Astrocyte of the spinal cord (primary cell): ENCODE data around the gene LAMB2.

ENCODE experiments used
- DNase-seq: peaks from one replicate; pipeline ENCODE4 v3.0.0; 2011; ENCODE audit warnings: low read depth, low spot score
- H3K4me3 ChIP-seq: 2 replicates; pipeline ENCODE4 v1.5.1; 2011; ENCODE audit warnings: low read depth, mild to moderate bottlenecking, low read length, moderate library complexity
- in situ Hi-C: cut with HindIII; loops from 2 replicates; pipeline ENCODE4 v1.10.0; 2017; ENCODE audit warnings: low sequenced_read_pairs
- TF ChIP-seq, protein P1 (sequence below): IDR thresholded peaks from 2 replicates; pipeline ENCODE4 v1.5.1; 2012; ENCODE audit warnings: low read depth, mild to moderate bottlenecking, low read length, inconsistent platforms

The LAMB2 gene

DNA sequence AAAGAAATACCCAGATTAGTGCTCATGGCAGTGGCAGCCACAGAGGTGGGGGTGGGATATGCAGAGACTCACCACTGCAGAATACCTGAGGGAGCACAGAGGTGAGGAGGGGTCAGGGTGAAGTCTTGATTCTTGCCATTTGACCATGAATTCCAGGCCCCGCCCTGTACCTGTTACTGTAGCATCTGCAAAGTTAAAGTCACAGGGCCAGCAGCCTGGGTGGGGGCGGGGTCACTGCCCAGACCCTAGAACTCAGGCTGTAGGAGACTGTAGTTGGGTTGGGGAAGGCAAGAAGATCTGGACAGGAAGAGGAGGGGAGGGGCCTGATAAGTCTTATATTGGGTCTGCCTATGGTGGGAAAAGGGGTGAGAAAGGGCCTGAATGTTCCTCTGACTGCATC lies 18.8 kb upstream of the LAMB2 start:
- in situ Hi-C loops: no loop called here
- no peak overlapping the region for H3K4me3 ChIP-seq
- TF ChIP-seq, protein P1, sequence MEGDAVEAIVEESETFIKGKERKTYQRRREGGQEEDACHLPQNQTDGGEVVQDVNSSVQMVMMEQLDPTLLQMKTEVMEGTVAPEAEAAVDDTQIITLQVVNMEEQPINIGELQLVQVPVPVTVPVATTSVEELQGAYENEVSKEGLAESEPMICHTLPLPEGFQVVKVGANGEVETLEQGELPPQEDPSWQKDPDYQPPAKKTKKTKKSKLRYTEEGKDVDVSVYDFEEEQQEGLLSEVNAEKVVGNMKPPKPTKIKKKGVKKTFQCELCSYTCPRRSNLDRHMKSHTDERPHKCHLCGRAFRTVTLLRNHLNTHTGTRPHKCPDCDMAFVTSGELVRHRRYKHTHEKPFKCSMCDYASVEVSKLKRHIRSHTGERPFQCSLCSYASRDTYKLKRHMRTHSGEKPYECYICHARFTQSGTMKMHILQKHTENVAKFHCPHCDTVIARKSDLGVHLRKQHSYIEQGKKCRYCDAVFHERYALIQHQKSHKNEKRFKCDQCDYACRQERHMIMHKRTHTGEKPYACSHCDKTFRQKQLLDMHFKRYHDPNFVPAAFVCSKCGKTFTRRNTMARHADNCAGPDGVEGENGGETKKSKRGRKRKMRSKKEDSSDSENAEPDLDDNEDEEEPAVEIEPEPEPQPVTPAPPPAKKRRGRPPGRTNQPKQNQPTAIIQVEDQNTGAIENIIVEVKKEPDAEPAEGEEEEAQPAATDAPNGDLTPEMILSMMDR: no peak
- no peak for DNase-seq

DNA sequence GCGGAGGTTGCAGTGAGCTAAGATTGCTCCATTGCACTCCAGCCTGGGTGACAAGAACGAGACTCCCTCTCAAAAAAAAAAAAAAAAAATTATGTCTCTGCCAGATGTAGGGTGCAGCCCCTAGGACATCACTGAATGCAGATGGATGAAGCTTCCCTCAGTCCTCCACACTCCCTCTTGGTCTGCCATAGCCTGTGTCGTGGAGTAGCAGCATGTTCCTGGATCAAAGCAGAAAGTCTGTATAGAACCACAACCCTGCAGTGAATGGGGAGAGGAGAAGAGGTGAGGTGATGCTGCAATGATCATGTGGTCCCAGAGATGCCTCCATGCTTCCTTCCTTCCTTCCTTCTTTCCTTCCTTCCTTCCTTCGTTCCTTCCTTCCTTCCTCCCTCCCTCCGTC lies 15.3 kb upstream of the LAMB2 start:
- TF ChIP-seq, protein P1: no peak
- H3K4me3 ChIP-seq: no peak overlapping the region
- in situ Hi-C loops: no loop called here
- no peak for DNase-seq

DNA sequence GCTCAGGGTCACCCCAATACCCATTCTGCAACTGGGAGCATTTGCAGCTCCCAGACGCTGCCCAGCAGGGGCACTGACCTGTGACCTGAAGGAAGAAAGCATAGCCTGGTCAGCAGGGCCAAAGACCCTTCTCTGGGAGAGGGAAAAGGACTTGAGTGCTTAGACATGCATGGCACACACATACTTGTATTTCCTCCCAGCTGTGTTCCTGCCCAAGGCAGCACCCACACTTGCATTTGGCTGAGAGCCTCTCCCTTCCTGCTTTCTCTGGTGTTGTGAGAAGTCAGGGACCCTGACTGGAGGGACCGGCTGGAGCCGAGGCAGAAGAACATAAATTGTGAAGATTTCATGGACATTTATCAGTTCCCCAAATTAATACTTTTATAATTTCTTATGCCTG lies 7.2 kb upstream of the LAMB2 start:
- no peak for DNase-seq
- no peak overlapping the region for H3K4me3 ChIP-seq
- in situ Hi-C loops: no loop called here
- TF ChIP-seq, protein P1: no peak

DNA sequence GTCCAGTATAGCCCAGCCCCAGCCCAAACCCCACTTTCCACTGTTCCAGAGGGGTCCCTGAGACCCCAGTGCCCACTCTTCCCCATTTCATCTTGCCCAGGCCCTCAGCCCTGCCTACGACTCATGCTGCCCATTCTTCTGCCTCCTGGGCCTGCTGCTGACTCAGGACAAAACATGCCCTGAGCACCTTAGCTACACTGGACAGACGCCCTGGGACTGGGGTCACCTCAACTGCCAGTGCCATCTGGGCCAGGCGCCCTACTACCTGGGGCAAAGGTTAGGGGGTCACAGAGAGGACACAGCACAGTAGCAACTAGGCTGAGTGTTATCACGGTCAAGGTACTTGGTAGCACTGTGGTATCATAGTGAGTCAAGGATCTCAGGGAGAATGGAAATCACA lies 2.6 kb upstream of the LAMB2 start:
- DNase-seq: no peak
- in situ Hi-C loops: no loop called here
- H3K4me3 ChIP-seq: no peak overlapping the region
- TF ChIP-seq, protein P1: no peak

DNA sequence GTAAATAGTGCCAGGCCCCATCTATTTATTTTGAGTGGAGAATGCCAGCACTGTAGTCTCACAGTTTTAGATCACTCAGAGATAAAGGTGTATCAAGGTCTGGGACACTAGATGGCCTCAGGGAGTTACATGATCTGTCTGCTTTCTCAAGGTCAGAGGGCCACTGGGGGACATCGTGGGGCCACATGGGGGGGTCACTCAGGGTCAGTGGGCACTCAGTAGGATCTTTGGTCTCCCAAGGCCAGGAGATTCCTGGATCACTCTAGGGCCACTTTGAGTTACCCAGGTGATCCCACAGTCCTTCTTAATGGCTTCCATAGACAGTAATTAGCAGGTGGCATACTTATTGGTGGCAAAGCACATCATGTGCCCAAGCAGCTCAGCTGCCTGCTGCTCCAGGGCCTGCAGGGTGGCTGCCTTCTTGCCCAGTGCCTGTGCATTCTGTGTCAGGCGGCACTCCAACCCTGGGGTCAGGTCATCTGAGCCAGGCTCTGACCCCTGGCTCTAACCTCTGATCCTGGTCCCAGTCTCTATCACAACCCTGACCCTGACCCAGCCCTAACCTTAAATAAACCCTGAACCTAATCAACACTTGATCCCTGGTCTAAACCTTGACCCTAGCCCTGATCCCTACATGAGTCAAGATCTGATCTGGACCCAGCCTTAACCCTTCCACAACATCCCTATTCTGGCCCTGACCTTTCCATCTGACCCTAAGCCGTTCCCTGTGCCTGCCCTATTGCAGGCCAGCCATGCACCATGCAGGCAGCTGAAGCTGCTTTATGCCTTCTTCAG lies 1.8 kb upstream of the LAMB2 start:
- DNase-seq: no peak
- H3K4me3 ChIP-seq: no peak overlapping the region
- in situ Hi-C loops: no loop called here
- TF ChIP-seq, protein P1: no peak

DNA sequence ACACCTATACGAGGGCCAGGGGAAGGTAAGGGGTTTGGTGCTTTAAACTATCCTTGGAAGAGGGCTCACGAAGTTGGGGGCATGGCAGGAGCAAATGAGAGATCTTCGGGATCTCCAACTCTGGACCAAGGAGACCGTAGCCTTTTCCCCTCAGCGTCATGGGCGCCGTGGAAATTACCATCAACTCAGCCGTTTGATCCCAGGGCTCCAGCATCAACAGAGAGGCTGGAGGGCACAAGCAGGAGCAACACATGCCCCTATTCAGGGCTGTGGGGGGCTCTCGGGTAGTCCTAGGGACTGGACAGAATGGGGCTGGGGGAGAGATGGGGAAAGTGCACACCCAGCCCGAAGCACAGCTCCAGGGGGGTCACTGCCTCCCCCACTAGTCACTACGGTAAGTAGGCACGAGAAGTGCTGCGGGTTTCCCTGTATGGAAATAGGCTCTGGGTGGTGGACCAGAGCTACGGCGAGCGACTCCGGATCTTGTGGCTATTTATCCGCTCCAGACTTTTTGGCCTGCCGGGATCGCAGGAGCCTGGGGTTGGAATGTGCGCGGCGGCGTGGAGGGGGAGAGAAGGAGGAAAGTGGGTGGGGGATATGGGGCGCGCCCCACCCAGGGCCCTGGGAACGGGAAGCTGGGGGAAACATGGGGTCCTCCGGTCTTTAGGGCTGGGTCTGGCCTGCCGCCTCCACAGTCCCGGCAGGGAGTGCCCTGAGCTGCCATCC lies 539 bp upstream of the LAMB2 start:
- TF ChIP-seq, protein P1: no peak
- peak overlapping the region; percentile 81 for H3K4me3 ChIP-seq
- peak; percentile 93 for DNase-seq
- in situ Hi-C loops: no loop called here
